GM18870 (cell line): ENCODE results near the gene ENTPD7.

Experiments
- ATAC-seq: cut with Tn5 transposase; IDR thresholded peaks from one replicate; pipeline ENCODE4 v1.9.1; 2021; ENCODE audit warnings: moderate library complexity; ENCODE audit not compliant: unreplicated experiment

Gene ENTPD7

GRCh38 chr10:99647601-99648151 is 11.6 kb upstream of the ENTPD7 start:
- ATAC-seq = no peak

DNA sequence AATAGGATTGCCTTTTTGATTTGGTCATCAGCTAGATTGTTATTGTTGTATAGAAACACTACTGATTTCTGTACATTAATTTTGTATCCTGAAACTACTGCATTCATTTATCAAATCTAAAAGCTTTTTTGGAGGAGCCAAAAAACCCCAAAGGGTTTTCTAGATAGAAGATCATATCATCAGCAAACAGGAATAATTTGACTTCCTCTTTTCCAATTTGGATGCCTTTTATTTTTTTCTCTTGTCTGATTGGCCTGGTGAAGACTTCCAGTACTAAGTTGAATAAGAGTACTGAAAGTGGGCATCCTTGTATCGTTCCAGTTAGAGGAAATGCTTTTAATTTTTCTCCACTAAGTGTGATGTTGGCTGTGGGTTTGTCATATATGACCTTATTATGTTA is 10.6 kb upstream of the ENTPD7 start:
- no peak for ATAC-seq

GRCh38 chr10:99652800-99653390 is 6.4 kb upstream of the ENTPD7 start:
- no peak for ATAC-seq

- ATAC-seq = no peak
Observed at GRCh38 chr10:99654390-99655175, 4.7 kb upstream of the ENTPD7 start.

DNA sequence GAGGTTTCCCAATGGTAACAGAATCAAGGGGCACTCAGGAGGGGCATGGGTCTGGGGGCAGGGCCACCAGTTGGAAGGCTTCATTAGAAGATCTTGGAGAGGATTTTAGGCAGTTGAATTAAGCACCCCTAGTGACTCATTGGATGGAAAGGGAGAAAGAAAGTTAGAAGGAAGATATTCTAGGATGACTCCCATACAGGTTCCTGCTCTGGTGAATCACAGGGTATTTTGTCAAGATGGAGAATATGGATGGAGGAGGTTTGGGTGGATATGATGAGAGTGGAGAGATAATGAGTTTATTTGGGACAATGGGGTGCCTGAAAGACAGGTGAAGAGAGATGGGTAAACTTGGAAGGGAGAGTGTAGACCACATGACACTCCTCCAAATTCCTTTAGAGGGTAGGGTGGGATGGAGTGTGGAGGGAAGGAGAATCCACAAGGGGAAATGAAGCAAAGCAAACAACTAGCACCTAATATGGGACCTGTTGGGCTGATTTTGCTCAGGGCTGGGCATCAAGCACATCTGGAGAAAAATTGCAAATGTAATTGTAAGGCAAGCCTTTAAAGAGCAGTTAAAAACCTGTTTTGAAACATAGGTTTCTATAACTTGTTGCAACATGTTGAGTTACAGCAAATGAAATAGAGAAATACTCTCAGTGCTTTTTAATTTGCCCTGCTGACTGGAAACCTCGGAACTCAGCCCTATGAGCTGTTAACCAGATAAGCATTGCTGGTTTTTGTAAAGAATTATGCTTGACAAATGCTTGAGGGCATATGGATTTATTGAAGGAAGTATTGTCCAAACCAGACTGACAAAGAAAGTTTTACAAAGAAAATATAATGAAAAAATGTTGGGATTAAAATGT is 2.9 kb upstream of the ENTPD7 start:
- no peak for ATAC-seq

- ATAC-seq = no peak
Observed at GRCh38 chr10:99658622-99659030, 683 bp upstream of the ENTPD7 start.

DNA sequence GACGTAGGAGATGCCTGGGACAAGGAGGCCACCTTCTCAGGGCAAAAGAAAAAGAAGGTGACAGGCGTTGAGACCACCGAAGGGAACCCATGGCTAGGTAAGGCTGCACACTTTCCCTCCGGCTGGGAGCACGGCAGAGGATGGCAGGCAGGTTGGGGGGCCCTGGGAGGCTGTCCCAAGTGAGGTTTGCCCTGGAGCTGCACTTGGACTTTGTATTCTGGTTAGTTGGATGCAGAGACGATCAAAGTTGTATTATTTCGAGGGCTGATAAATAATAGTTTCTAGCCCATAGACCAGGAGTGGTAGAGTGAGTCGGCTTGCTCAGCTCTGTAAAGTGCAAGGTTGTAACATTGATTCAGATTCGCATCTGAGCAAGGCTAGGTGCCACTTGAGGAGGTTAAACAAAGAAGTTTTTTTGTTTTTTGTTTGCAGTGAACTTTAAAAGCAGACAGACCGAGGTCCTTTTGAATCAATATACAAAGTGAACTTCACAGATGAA is 608 bp downstream of the ENTPD7 start:
- no peak for ATAC-seq

DNA sequence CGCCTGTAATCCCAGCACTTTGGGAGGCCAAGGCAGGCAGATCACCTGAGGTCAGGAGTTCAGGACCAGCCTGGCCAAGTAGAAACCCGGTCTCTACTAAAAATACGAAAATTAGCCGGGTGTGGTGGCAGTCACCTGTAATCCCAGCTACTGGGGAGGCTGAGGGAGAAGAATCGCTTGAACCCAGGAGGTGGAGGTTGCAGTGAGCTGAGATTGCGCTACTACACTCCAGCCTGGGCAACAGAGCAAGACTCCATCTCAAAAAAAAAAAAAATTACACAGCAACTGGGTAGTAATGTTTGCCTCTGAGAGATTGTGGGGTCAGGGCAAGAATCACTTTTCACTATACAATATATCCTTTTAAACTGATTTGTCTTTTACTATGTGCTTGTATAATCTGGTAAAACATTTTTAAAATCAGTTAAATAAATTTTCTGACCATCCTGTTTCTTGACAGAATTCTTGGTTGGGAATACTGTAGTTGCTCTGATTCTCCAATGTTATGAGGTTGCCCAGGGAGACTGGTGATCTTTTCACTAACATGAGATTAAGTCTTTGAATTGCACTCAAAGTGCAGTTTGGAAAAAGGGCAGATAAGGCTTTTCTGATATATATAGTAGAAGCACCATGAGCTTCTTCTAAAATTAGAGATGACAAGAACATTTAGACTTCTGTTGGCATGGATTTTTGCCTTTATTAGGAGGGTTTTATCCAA is 1.5 kb downstream of the ENTPD7 start:
- no peak for ATAC-seq

DNA sequence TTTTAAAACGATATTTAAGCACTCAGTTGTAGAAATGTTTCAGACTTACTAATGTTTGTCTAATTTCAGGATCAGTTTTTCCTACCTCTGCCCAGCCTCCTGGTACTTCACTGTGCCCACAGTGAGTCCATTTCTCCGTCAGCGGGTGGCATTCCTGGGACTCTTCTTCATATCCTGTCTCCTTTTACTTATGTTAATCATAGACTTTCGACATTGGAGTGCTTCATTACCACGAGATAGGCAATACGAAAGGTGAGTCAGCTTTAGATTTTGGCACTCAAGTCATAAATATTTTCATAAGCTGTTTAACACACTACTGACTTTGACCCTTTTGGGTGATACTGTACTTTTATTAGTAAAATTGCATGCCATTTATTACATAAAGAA is 2.1 kb downstream of the ENTPD7 start:
- no peak for ATAC-seq

- ATAC-seq = no peak
Observed at GRCh38 chr10:99665304-99665703, 6.0 kb downstream of the ENTPD7 start.

DNA sequence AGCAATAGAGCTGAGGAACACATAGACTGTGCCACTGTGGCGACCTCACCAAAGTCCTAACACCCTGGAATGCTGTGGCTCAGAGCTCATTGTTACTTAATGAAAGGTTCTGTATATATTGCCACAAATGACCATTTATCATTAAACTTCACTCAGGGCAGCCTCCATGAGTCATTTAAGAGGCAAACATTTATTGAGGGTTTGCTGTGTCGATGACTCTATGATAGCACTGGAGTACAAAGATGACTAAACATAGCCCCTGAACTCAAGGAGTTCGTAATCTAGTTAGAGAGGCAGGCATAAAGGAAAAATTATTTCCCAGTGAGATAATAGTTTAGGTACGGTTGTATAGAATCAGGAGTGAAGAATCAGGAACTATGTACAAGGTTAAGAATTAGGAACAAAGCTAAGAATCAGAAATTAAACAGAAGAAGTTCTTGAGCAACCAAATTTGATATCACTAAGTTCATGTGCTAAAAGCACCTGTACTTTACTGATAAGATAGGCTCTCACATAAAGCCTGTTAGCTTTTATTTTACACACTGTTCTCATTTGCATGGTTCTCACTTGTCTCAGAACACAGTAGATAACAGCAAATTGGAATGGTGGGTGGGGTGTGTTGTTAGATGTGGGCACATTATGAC is 7.9 kb downstream of the ENTPD7 start:
- ATAC-seq = no peak

- ATAC-seq = no peak
Observed at GRCh38 chr10:99671386-99671785, 12.1 kb downstream of the ENTPD7 start.

GRCh38 chr10:99672884-99673283 is 13.6 kb downstream of the ENTPD7 start:
- no peak for ATAC-seq

GRCh38 chr10:99673492-99673891 is 14.2 kb downstream of the ENTPD7 start:
- no peak for ATAC-seq

- ATAC-seq = no peak
Observed at GRCh38 chr10:99674762-99675161, 15.5 kb downstream of the ENTPD7 start.

- ATAC-seq = no peak
Observed at GRCh38 chr10:99676426-99676825, 17.1 kb downstream of the ENTPD7 start.

- ATAC-seq = no peak
Observed at GRCh38 chr10:99676895-99677294, 17.6 kb downstream of the ENTPD7 start.

DNA sequence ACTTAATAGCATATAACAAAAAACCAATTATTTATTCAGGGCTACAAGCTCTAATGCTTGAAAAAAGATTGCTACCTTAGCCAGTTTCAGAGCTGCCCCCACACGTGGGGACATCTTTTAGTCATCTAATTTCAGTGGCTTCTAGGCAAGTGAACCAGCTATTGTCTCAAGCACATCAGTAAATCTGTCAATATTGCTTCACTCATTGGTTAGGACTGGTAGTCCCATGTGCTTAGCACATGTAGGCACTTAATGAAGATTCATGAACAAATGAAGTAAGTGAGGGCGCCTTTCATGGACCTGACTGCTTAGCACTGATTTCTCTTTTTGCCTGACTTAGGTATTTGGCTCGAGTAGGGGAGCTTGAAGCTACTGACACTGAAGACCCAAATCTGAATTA is 19.6 kb downstream of the ENTPD7 start:
- ATAC-seq = no peak

DNA sequence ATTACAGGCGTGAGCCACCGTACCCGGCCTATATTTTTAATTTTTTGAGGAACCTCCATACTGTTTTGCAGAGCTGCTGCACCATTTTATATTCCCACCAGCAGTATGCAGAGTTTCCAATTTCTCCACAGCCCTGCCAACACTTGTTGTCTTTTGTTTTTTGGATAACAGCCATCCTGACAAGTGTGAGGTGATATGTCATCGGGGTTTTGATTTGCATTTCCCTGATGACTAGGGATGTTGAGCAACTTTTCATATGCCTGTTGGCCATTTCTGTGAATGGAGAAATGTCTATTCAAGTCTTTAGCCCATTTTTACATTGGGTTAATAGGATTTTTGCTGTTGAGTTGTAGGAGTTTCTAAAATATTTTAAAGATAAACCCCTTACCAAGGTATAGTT is 22.2 kb downstream of the ENTPD7 start:
- no peak for ATAC-seq

DNA sequence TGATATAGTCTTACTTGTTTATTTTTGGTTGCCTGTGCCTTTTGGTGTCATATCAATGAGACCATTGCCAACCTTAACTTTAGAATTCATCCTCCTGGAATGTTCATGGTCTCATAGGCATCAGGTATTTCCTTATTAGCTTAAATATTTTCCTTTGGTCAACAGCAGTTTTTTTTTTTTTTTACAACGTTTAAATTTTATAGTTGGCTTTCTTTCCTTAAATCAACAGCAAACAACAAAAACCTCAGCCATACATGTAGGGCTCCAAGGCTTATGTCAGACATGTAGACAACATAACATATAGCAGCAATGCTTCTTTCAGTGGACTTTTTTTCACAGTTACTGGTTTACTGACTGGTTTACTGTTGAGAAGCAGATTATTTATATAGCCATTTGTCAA is 22.7 kb downstream of the ENTPD7 start:
- no peak for ATAC-seq
